ENCODE measurements around the gene WDFY4.

The WDFY4 gene

DNA sequence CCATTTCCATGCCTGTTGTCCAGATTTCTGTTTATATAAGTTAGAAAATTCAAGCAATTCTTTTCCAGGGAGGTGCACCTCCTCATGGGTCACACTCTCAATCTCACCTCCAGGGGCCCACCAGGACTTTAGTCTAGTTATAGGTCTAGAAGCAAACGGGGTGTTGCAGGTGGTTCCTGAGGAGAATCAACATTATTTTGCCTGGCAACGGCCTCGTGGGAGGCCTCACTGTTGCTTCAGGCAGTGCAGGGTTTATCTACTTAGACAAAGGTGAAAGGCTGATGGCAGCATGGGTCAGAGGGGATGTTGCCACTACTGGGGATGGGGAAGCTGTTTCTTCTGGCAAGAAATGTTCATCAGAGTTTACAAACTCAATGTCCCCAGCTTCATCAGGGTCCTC lies 311.7 kb downstream of the WDFY4 start:
- no peak for DNase-seq

DNA sequence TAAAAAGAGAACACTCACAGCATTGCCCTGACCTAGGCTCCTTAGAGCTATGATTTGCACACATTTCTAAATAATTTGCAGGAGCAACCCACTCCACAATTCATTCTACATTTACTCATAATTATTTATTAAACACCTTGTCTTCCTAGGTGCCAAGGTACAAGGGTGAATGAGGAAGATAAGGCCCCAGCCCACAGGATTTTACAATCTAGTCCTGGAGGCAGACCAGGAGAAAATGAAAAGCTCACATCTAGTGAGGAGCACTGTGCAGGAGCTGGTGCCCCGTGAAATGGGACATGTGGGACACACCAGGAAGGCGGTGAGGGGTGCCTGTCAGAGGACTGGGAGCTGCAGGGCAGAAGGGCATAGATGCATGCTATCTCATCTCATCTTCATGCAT lies 314.7 kb downstream of the WDFY4 start:
- DNase-seq: no peak

DNA sequence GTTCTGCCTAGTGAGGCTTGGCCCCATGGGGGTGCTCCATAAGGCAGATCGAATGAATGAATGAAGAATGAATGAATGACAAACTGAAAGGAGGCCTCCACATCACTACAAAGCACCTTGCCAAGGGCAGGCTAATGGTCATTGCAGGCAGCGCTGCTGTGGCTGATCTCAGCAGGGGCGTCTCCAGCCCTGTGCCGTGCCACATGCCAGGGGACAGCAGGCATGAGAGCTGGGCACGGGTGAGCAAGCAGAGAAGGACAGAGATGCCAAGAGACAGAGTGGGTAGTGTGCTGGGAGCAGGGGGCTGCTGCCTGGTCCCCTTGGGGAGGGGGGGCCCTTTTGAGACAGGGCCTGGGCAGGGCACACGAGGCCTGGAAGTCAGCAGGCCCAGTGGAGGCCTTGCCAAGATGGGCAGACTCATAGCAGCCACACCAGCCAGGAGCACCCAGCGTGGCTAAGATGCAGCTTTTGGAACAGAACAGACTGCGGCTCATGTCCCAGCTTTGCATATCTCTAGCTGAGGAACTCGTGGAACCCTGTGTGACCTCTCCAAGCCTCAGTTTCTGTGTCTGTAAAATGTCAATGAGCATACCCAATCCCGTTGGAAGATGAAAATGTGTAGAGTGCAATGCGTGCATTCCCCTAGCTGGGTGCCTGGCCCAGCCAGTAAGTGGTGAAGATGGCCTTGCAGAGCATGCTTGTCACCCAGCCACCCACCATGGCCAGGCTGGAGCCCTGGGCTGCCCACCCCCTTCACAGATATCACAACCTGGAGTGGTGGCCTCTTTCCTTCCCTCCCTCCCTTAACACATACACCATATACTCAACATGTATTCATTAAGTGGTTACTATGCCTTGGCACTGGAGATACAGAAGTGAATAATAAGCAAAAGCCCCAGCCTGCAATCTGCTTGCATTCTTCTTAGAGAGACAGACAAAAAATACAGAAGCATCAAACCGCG lies 316.0 kb downstream of the WDFY4 start:
- DNase-seq: no peak

DNA sequence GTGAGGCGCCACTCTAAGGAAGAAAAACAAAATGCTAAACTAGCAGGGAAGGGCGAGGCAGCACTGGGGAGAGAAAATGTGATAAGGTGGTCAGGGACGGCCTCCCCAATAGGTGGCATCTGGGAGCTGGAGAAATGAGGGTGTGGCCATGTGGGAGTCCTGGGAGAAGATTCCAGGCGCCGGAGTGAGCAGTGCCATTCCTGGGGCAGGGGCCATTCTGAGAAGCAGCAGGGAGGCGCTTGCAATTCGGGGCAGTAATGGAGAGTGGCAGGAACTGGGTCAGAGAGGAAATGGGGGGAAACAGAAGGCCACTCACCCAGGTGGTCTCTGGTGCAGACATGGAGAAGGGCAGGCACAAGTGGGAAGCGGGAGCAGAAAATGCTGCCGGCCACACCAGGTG lies 316.7 kb downstream of the WDFY4 start:
- DNase-seq: no peak

DNA sequence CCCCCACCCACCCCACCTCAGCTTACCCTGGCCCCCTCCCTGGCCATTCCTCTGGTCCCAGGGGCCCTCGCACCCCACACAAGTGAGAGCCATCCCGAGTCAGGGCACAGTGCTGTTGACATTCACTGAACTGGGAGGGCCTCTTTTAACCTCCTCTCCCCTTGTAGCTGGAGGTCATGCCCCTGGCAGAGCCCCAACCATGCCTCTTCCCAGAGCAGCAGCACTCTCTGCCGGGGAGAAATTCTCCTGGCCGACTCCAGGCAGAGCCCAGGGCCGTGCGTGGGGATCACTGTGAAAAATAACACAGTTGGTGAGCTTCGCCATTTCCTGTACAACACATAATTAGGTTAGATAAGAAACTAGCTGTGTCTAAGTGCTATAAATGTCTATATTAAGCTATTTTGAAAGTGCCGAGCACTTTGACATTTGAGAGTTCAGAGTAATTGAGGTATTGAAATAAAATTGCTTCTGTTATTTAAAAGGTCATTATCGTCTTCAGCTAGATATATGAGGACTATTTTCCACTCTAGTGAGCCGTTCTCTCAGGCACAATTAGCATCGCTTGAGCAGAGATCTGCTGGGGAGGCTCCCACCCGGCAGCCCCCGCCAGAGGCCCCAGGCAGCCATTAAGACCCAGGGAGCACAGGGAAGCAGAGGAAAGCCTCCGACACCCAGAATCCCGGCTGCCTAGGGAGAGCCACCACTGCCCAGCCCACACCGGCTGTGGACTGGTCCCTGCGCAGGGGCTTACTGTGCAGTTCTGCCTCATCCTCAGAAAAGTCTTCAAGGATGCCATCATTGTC lies 317.4 kb downstream of the WDFY4 start:
- DNase-seq: no peak

DNA sequence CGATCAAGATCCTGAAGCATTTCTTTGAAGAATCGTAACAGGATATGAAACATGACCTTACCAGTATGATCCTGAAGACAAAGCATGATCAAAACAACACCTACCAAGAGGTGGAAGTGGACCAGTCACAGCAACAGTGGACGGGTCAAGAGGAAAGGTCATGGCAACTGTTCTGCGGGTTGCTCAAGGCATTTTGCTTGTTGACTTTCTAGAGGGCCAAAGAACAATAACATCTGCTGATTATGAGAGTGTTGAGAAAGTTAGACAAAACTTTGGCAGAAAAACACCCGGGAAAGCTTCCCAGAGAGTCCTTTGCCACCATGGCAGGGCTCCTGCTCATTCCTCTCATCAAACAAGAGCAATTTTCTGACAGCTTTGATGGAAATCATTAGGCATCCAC lies 320.6 kb downstream of the WDFY4 start:
- no peak for DNase-seq

DNA sequence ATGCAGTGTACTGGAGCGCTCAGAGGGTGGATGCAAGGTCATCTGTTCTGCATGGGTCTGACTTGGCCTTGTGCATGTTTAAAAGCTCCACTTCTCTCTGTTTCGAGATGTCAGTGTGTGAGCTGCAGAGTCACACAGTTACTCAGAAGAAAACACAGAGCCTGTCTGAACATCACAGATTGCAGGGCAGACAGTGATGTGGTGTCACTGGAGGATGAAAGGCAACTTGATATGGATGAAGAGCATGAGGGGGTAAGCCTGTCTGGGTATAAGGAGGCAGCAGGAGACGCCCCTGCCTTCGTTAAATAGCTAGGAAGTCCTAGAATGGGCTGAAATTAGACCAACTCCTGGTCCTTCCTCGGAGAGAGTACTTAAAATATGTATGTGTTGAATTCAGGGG lies 322.5 kb downstream of the WDFY4 start:
- no peak for DNase-seq

DNA sequence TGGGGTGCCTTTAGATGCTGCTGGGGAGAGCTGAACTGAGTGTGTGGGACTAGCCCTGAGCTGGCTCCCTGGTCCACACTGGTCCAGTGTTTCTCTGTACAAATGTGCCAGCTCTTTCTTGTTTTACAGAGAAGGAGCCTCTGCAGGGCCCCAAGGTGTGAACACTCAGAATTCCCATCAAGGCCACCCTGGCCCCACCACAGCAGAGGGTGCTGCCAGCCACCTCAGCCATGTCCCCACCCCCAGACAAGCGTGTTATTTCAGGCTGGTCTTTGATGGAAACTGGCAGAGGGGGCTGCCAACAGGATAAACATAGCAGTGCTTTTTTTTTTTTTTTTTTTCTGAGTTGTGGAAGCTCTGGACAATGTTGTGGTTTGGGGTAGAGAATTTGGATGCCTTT lies 323.4 kb downstream of the WDFY4 start:
- no peak for DNase-seq

DNA sequence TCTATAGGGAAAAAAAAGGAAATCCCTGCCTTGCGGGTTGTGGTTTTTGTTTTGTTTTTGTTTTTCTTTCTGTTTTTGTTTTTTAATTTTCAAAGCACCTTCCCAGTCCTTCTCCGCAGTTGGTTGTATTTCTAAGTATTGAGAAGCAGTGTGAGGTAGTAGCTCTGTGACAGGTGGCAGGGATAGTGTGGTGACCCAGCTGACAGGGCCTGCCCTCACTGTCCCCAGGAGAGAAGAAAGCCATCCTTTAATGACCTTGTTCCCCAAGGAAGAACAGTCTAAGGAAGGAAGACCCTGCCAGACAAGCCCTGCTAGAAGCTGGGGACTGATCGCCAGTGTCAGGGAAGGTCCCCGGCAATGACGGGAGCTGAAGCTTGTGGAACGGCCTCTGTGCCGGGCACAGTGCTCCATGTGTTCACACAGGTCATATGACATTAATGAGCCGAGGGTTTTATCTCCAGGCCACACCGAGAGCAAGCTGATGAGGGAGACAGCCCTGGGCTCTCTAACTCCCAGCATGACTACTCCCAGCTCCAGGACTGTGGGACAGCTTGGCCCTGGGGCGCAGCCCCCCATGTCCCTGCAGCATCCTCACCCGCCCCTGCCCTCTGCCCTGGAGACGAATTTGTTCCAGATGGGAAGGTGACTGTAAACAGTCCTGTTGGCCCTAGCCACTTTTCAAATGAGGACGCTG lies 324.0 kb downstream of the WDFY4 start:
- DNase-seq: no peak

DNA sequence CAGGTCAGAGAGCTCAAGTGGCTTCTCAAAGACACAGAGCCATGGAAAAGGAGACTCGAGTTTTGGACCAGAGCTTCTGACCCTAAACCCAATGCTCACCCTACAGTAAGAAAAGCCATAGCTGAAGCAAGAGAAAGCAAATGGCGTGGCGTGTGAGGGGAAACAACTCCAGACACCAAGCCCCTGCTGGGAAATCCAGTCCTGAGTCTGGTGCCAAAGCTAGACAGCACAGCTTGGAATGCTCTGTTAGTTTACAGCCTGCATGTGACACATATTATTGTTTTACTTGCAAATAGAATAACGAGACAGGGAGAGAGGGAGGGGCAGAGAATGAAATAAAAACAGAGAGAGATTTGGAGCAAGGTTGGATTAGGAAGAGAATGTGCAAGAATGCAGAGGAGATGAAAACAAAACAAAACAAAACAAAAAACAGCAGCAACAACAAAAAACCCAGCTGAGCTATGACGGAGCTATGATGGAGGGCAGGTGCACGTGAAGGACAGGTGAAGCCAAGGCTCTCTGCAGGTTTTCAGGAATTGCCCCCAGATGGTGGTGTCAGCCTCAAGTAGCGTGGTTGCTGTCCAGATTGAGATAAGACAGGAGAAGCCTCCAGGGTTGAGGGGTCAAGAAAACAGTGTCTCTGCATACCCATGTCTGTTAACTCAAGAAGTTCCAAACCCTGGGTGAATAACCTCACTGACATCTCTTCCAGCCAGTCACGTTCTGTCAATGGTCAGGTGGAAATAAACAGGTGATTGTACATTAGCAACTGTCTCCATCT lies 324.7 kb downstream of the WDFY4 start:
- no peak for DNase-seq

DNA sequence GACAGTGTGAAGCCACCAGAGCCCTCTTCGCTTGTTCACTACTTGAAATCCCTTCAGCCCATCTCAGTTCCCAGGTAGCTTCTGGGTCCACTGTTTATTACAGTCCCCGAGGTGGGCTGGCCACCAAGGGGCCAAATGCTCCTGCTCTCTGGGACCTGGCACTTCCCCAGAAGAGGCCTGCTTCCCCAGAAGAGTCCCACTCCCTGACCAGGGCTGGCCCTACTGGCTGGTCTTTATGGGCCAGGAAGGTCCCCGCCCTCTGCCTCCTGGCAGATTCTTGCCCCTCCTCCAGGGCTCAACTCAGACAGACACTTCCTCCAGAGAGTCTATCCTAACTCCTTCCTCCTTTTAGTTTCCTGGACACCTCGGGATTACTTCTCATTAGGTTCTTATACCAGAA lies 325.6 kb downstream of the WDFY4 start:
- DNase-seq: no peak

DNA sequence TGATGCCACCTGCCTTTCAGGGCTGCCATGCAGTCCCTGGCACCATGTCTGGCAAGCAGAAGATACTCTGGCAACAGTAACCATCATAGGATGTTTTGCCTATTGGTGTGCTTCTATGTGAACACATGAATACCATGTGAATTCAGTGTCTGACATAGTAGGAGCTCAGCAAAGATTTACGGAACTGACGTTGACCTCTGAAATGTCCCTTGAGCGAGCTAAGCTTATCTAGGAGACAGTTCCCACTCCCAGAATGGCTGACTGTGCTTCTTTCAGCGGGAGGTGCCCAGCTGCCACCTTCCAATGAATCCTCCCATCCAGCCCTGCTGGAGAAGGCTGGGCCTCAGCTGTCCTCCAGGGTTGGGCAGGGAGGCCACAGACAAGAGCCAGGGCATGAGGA lies 326.2 kb downstream of the WDFY4 start:
- no peak for DNase-seq

DNA sequence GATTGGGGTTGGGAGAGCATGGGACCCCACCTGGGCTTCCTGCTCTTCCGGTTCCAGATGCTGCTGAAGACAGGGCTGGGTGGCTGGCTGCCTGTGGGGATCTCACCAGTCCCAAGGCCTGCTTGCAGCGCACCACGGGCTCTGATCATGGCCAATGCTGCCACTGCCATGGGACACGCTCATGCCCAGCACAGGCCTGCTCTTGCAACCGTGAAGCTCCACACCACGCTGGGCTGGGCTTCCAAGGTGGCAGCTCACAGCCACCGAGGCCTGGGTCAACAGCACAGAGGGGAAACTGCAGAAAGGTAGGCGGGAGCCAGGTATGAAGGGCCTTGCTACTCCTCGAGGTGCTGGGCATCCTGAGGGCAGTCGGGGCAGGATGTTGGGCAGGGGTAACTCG lies 327.1 kb downstream of the WDFY4 start:
- DNase-seq: no peak

DNA sequence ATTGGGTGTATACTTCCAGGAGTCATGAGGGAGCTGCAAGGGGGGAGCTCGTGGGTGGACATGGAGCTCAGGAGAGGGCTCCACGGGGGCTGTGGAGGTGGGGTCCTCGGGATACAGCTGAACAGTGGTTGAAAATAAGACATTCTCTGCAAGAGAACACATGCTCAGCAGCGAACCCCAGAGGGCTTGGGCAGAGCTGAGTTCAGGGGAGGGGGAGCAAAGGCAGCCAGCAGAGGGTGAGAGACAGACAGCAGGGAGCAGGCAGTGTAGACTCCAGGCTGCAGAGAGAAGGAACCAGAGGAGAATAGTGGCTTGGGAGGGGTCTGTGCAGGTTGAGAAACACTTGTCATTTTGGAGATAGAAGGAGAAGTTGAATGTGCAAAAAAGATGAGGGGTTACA lies 327.9 kb downstream of the WDFY4 start:
- no peak for DNase-seq

DNA sequence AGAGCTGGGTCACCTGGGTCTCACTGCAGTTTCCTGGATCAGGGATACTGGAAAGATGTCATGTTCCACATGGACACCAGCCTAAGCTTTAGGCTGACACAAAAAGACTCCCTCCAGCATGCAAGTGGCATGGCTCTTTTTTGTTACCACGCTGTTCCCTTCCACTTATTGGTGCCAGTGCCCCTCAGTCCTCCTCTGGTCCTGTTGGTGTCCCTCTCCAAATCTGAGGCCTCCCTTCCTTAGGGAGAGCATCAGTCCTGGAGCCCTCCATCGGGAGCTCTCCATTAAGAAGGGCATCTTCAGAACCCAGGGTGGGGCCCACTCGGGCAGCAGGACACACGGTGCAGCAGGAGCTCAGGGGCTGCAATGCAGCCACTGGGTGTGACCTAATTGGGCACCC lies 331.0 kb downstream of the WDFY4 start:
- no peak for DNase-seq

DNA sequence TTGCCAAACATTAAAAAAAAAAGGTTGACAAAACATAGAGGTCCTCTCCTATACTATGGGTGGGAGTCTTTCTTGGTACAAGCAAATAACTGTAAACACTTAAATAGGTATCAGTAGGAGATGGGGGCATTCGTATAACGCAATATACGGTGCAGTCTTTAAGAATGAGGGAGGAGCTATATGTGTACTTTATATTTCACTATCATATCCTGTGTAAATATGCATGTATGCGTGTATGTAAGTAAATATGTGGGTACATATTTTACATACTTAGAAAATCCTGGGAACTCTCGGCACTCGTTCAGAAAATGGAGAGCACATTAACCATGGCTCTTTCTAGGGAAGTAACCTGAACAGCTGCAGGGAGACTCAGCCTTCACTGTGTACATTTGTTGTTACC lies 337.0 kb downstream of the WDFY4 start:
- no peak for DNase-seq

DNA sequence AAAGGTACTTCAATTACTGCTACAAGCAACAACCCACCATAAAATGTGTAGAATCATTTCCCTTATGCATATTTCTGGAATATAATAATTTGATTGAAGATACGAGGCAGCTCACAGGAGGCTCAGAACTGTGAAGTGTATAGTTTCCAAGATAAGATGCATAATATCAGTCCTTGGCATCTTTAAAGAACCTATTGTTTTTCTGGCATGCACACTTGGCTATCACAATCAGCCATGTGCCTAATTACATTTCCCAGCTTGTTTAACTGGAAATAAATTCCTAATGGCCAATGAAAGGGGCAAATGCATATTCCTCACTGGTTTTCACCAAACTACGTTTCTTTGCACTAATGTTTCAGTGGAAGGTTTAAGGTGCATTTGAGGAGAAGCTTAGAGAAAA lies 338.4 kb downstream of the WDFY4 start:
- no peak for DNase-seq

DNA sequence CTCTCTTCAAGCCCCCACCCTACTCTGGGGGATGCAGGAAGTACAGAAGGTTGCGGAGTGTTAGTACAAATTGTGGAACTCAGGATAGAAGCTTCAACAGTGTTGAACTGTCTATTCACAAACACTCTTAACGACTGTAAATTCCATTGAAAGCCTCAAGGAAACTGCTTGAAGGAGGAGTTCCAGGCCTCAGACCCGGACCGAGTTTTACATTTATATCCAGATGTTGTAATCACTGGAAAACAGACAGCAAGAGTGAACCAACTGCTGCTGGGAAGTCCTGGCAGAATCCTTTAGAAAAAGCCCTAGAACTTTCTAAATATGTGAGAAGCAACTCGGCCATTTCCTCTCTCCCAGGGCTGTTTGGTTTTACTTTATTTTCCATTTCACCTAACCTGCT lies 339.1 kb downstream of the WDFY4 start:
- DNase-seq: no peak

DNA sequence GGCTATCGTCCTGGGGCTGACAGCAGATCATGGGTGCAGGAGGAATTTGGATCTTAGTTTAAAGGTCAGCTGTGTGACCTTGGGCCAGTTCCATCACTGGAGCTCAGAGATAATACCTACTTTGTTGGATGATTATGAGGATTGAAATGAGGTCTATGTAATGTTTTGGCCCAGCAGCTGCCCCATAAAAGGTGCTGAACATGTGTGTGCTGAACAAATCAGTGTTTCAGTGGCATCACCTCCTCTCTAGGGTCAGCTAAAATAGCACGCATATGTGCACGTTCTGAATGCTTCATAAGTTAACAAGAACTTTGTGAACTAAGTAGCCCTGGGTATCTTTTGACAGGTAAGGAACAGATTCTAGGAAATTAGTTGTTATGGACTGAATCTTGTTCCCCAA lies 339.8 kb downstream of the WDFY4 start:
- no peak for DNase-seq

DNA sequence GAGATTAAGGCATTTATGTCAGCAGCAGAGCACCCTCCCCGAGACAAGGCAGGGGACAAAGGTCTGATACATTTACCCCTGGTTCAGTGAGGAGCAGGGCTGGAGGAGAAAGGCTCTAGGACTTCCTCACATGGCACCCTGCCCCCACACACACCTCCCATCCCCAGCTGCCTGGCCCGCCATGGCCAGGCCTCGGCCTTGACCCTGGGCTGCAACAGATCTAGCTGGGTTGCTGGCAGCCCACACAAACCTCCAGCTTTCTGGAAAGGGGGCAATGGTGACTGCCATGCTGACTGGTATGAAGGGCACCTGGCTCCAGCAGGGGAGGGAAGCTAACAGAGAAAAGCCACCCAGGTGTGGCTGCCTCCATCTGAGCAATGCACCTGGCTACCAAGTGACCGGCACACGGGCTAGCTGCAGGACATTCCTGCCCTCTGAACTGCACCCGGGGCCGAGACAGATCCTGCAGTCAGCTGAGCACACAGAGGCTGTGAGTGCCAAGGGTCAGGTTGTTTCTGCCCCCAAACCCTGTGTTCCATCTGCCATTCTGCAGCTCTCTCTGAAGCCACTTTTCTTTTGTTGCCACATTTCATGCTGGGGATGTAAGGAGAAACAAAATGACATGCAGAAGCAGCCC lies 340.8 kb downstream of the WDFY4 start:
- DNase-seq: no peak

DNA sequence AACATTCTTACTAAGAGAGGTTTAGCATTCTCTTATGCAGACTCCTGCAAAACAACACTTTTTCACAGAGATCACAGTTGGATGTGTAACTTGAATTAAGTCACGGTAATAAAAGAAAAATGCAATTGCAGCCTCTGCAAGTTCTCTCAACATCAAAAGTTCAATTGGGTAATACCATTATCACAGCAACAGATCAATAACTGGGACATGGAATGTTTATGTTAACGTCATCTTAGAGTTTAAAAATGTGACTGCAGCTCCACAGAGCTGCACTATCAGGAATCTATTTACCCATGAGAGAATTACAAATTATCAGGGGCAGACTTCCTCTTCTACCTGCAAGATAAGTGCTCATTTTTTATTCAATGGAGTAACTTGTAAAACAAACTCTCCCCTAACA lies 344.0 kb downstream of the WDFY4 start:
- DNase-seq: no peak

DNA sequence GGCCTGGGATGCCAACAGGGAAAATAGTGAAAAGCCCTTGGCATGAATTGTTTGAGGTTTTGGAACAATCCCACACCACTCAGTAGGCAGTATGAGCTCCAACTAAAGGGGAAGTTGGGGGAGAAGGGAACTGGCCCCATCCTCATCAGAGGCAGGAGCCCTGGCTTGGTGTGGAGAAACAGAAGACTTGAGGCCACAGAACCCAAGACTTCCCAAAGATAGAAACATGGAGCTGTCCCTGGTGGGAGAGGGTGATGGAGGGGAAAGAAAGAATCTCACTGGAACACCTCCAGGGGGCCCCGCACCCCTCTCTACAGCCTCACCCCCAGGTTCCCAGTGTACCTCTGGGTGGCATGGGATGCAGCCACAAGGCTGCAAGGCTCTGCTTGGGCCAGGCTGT lies 345.0 kb downstream of the WDFY4 start:
- no peak for DNase-seq

Data from CD4-positive, alpha-beta T cell treated with Interferon alpha-2 for 1 hour (primary cell).